HG03039 (cell line): Measurements from ENCODE around the gene PRKD3.

Experiments
- ATAC-seq: cut with Tn5 transposase; IDR thresholded peaks from one replicate; pipeline ENCODE4 v1.9.1; 2021; ENCODE audit warnings: mild to moderate bottlenecking, moderate library complexity; ENCODE audit not compliant: unreplicated experiment

Gene PRKD3

GRCh38 chr2:37324786-37325624 lies at the start of gene PRKD3:
TSS of gene PRKD3 (minus strand) at chr2:37324833. CDS start at chr2:37316524, 8,309 bp downstream.
- ATAC-seq = peak; percentile 63

GRCh38 chr2:37372000-37372399 lies 47.4 kb upstream of the PRKD3 start:
- no peak for ATAC-seq

GRCh38 chr2:37370666-37371065 lies 46.0 kb upstream of the PRKD3 start:
- no peak for ATAC-seq

- ATAC-seq = no peak
These were observed 43.4 kb upstream of the PRKD3 start for GRCh38 chr2:37367984-37368383.

GRCh38 chr2:37367310-37367709 lies 42.7 kb upstream of the PRKD3 start:
- no peak for ATAC-seq

- ATAC-seq = no peak
These were observed 42.1 kb upstream of the PRKD3 start for GRCh38 chr2:37366773-37367172.

- ATAC-seq = no peak
These were observed 41.0 kb upstream of the PRKD3 start for GRCh38 chr2:37365669-37366068.

- ATAC-seq = no peak
These were observed 39.7 kb upstream of the PRKD3 start for GRCh38 chr2:37364351-37364750.

GRCh38 chr2:37361994-37362698 lies 37.5 kb upstream of the PRKD3 start:
- no peak for ATAC-seq

GRCh38 chr2:37361216-37361815 lies 36.7 kb upstream of the PRKD3 start:
- ATAC-seq = no peak

GRCh38 chr2:37358466-37358865 lies 33.8 kb upstream of the PRKD3 start:
- ATAC-seq = no peak

- no peak for ATAC-seq
These were observed 32.9 kb upstream of the PRKD3 start for GRCh38 chr2:37357530-37357929.

- no peak for ATAC-seq
These were observed 32.4 kb upstream of the PRKD3 start for GRCh38 chr2:37357069-37357468.

GRCh38 chr2:37356299-37356698 lies 31.7 kb upstream of the PRKD3 start:
- ATAC-seq = no peak

GRCh38 chr2:37355735-37356134 lies 31.1 kb upstream of the PRKD3 start:
- ATAC-seq = no peak

GRCh38 chr2:37354531-37354930 lies 29.9 kb upstream of the PRKD3 start:
- ATAC-seq = no peak

- ATAC-seq = no peak
These were observed 25.4 kb upstream of the PRKD3 start for GRCh38 chr2:37350034-37350433.

GRCh38 chr2:37349231-37349860 lies 24.7 kb upstream of the PRKD3 start:
- no peak for ATAC-seq

GRCh38 chr2:37348155-37348554 lies 23.5 kb upstream of the PRKD3 start:
- no peak for ATAC-seq

- no peak for ATAC-seq
These were observed 20.1 kb upstream of the PRKD3 start, which contains the start of gene QPCT for GRCh38 chr2:37344453-37345361. TSS of gene QPCT (plus strand) at chr2:37344630. CDS start at chr2:37344732, 102 bp downstream.
